GM23338 (cell line): ENCODE measurements around the gene MAG. TPM values are rescaled to one million over a fixed set of nuclear protein-coding genes. Genes with fewer than 3 reads are reported as not detected.

Experiments
- ATAC-seq: fragments of 200-7000 bp; cut with Tn5 transposase; 3 replicates; pipeline ENCODE4 v1.9.1; 2020
- DNase-seq: peaks from one replicate; pipeline ENCODE4 v3.0.0-alpha.2; 2015; ENCODE audit warnings: low spot score
- H2AFZ ChIP-seq: fragments of 200-600 bp; sonication (generic); 2 replicates; pipeline ENCODE4 v1.8.0; 2016; ENCODE audit warnings: antibody characterized with exemption, mild to moderate bottlenecking, moderate library complexity
- H3F3A ChIP-seq: fragments of 200-600 bp; sonication (generic); replicated peaks from 2 replicates; pipeline ENCODE4 v1.8.0; 2017; ENCODE audit warnings: antibody characterized with exemption, mixed run types, low read depth
- H3K27ac ChIP-seq: fragments of 200-600 bp; sonication (generic); 2 replicates; pipeline ENCODE4 v1.6.1; 2016; ENCODE audit warnings: low read depth
- H3K27me3 ChIP-seq: fragments of 200-600 bp; sonication (generic); 2 replicates; pipeline ENCODE4 v1.8.0; 2016; ENCODE audit warnings: mild to moderate bottlenecking, mixed run types, moderate library complexity; ENCODE audit not compliant: insufficient read depth
- H3K36me3 ChIP-seq: fragments of 200-600 bp; sonication (generic); 2 replicates; pipeline ENCODE4 v1.8.0; 2016; ENCODE audit warnings: mild to moderate bottlenecking; ENCODE audit not compliant: insufficient read depth
- H3K4me1 ChIP-seq: fragments of 200-600 bp; sonication (generic); 2 replicates; pipeline ENCODE4 v1.8.0; 2016; ENCODE audit warnings: mild to moderate bottlenecking, moderate library complexity; ENCODE audit not compliant: insufficient read depth
- H3K4me2 ChIP-seq: fragments of 200-600 bp; sonication (generic); 2 replicates; pipeline ENCODE4 v1.7.1; 2017; ENCODE audit warnings: mixed run types
- H3K4me3 ChIP-seq: fragments of 200-600 bp; sonication (generic); 2 replicates; pipeline ENCODE4 v1.6.1; 2016; ENCODE audit warnings: mixed run types
- H3K79me2 ChIP-seq: fragments of 200-600 bp; sonication (generic); replicated peaks from 2 replicates; pipeline ENCODE4 v1.8.0; 2017; ENCODE audit warnings: mild to moderate bottlenecking; ENCODE audit not compliant: insufficient read depth
- H3K9me2 ChIP-seq: fragments of 200-600 bp; sonication (generic); 2 replicates; pipeline ENCODE4 v1.8.0; 2017; ENCODE audit not compliant: insufficient read depth
- H4K20me1 ChIP-seq: fragments of 200-600 bp; sonication (generic); replicated peaks from 2 replicates; pipeline ENCODE4 v1.8.0; 2017; ENCODE audit warnings: mild to moderate bottlenecking; ENCODE audit not compliant: insufficient read depth
- H3K27ac Mint-ChIP-seq: 2 replicates; pipeline ENCODE4 v1.8.0; 2020; ENCODE audit warnings: inconsistent platforms, mild to moderate bottlenecking, moderate library complexity, mixed read lengths
- H3K27me3 Mint-ChIP-seq: 3 replicates; pipeline ENCODE4 v1.8.0; 2022; ENCODE audit warnings: low read depth, mild to moderate bottlenecking, moderate library complexity, mixed read lengths, inconsistent platforms; ENCODE audit not compliant: insufficient read depth, poor library complexity
- H3K36me3 Mint-ChIP-seq: 3 replicates; pipeline ENCODE4 v1.8.0; 2021; ENCODE audit warnings: low read depth, mild to moderate bottlenecking, inconsistent platforms, moderate library complexity, mixed read lengths
- H3K4me1 Mint-ChIP-seq: 3 replicates; pipeline ENCODE4 v1.8.0; 2020; ENCODE audit warnings: mild to moderate bottlenecking, inconsistent platforms, mixed read lengths
- H3K4me3 Mint-ChIP-seq: 3 replicates; pipeline ENCODE4 v1.8.0; 2021; ENCODE audit warnings: moderate library complexity, mild to moderate bottlenecking, inconsistent platforms, mixed read lengths
- H3K9me3 Mint-ChIP-seq: 3 replicates; pipeline ENCODE4 v1.8.0; 2020; ENCODE audit warnings: moderate library complexity, mild to moderate bottlenecking, inconsistent platforms, mixed read lengths
- CREB1 ChIP-seq: fragments of 250-450 bp; sonication (Bioruptor Pico); IDR thresholded peaks from 2 replicates; pipeline ENCODE4 v1.5.0; 2020; ENCODE audit warnings: low read depth, mild to moderate bottlenecking, moderate library complexity
- ETS1 ChIP-seq: IDR thresholded peaks from 2 replicates; pipeline ENCODE4 v1.6.1; 2016; ENCODE audit warnings: antibody characterized with exemption
- EZH2 ChIP-seq: fragments of 200-600 bp; sonication (generic); IDR thresholded peaks from one replicate; pipeline ENCODE4 v1.8.0; 2017; ENCODE audit warnings: antibody characterized with exemption, mild to moderate bottlenecking, low read depth; ENCODE audit not compliant: unreplicated experiment
- EZH2phosphoT487 ChIP-seq: fragments of 200-600 bp; sonication (generic); IDR thresholded peaks from one replicate; pipeline ENCODE4 v1.8.1; 2018; ENCODE audit warnings: antibody characterized with exemption; ENCODE audit not compliant: unreplicated experiment
- JUNB ChIP-seq: IDR thresholded peaks from one replicate; pipeline ENCODE4 v1.6.1; 2016; ENCODE audit warnings: antibody characterized with exemption; ENCODE audit not compliant: unreplicated experiment
- NANOG ChIP-seq: IDR thresholded peaks from 2 replicates; pipeline ENCODE4 v1.6.1; 2016; ENCODE audit warnings: antibody characterized with exemption, borderline replicate concordance
- POLR2AphosphoS5 ChIP-seq: IDR thresholded peaks from 2 replicates; pipeline ENCODE4 v1.6.1; 2016; ENCODE audit warnings: antibody characterized with exemption, low read depth
- STAT1 ChIP-seq: IDR thresholded peaks from one replicate; pipeline ENCODE4 v1.6.1; 2016; ENCODE audit warnings: antibody characterized with exemption; ENCODE audit not compliant: unreplicated experiment
- ZNF114 ChIP-seq: fragments of 250-450 bp; sonication (Bioruptor Pico); IDR thresholded peaks from 2 replicates; pipeline ENCODE4 v1.5.0; 2020; ENCODE audit warnings: mild to moderate bottlenecking, moderate library complexity
- ZNF331 ChIP-seq: fragments of 250-450 bp; sonication (Bioruptor Pico); IDR thresholded peaks from 2 replicates; pipeline ENCODE4 v1.5.0; 2020; ENCODE audit warnings: low read depth, mild to moderate bottlenecking, moderate library complexity
- polyA plus RNA-seq: library from polyadenylated mRNA; unstranded; fragments of >200 nt; fragmentation: Nextera tagmentation; extraction: Ambion mirVana; gene quantifications from 2 replicates; pipeline ENCODE4 v1.2.1, GENCODE V29; 2016
- total RNA-seq: library from RNA; depleted of rRNA; stranded (reverse); fragments of >200 nt; shearing (Covaris generic); gene quantifications from 2 replicates; pipeline ENCODE4 v1.2.3, GENCODE V29; 2014
- TF ChIP-seq, protein P1 (sequence below): fragments of 250-450 bp; sonication (Bioruptor Pico); IDR thresholded peaks from 2 replicates; pipeline ENCODE4 v1.5.0; 2020; ENCODE audit warnings: mild to moderate bottlenecking, moderate library complexity
- TF ChIP-seq, protein P2 (sequence below): IDR thresholded peaks from one replicate; pipeline ENCODE4 v1.6.1; 2018; ENCODE audit warnings: antibody characterized with exemption; ENCODE audit not compliant: unreplicated experiment
- TF ChIP-seq, protein P3 (sequence below), 2 experiments: fragments of 200-600 bp in 1 of 2; sonication (generic) in 1 of 2; conservative IDR thresholded peaks; 2 replicates each; pipeline versions ENCODE4 v1.5.1 to v1.6.1; 2016 to 2017; ENCODE audit warnings: antibody characterized with exemption in 2 of 2, low read depth in 2 of 2, mild to moderate bottlenecking in 2 of 2, moderate library complexity in 1 of 2

The MAG gene
- total and polyA plus RNA-seq, 2 experiments from 2014 or later: 0.61 to 1.3 TPM

DNA sequence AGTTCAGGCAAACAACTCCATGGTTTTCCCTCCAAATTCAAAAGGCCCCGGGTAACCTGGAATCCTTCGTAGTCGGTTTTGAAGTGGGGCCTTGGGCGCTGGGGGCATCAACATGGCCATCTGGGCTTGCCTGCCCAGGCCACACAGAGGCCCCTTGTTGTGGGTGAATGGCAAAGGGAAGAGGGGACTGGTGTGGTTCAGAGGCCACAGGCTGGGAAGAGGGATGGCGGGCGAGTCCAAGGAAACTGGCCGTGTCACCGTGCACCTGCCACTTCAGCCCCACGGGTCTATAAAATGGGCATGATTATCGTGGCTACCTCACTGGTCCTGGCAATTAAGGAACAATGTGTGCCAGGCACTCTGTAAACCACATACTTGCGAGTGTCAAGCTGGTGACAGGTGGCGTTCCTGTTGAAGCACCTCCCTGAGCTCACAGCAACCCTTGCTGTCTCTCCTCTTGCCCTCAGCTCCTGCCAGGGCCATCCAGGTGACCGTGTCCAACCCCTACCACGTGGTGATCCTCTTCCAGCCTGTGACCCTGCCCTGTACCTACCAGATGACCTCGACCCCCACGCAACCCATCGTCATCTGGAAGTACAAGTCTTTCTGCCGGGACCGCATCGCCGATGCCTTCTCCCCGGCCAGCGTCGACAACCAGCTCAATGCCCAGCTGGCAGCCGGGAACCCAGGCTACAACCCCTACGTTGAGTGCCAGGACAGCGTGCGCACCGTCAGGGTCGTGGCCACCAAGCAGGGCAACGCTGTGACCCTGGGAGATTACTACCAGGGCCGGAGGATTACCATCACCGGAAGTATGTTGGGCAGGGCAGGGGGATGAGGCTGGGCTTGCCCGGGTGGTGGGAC is 41.9 kb upstream of the MAG start:
- Mint-ChIP-seq H3K4me1 (peaks cover 35% of the 10 kb centered on the region), H3K4me3 (peak overlapping the region; percentile 95), H3K27ac (0 out of 2 replicates have a peak overlapping the region, but pooled peaks have one; percentile 61), H3K27me3 (peaks cover 25% of the 10 kb centered on the region), H3K9me3 (peaks cover 4% of the 10 kb centered on the region; the same call in 1 of the 3 replicates), H3K36me3 (peaks cover 63% of the 10 kb centered on the region)
- H3K9me2 ChIP-seq: no peaks in the 10 kb centered on the region
- peaks cover 22% of the 10 kb centered on the region for H3K36me3 ChIP-seq
- peak overlapping the region; percentile 83 for H3K4me3 ChIP-seq
- no peak overlapping the region for H3K27ac ChIP-seq
- H3K27me3 ChIP-seq: no peaks in the 10 kb centered on the region
- no peaks in the 10 kb centered on the region for H3F3A ChIP-seq
- peaks cover 55% of the 10 kb centered on the region for H3K79me2 ChIP-seq
- TF ChIP-seq JUNB (no peak), CREB1 (no peak), NANOG (no peak), ZNF114 (CRISPR knock-in tag) (no peak), STAT1 (no peak), POLR2AphosphoS5 (no peak), EZH2phosphoT487 (no peak), ZNF331 (CRISPR knock-in tag) (no peak), ETS1 (no peak), EZH2 (no peak)
- TF ChIP-seq, protein P1, sequence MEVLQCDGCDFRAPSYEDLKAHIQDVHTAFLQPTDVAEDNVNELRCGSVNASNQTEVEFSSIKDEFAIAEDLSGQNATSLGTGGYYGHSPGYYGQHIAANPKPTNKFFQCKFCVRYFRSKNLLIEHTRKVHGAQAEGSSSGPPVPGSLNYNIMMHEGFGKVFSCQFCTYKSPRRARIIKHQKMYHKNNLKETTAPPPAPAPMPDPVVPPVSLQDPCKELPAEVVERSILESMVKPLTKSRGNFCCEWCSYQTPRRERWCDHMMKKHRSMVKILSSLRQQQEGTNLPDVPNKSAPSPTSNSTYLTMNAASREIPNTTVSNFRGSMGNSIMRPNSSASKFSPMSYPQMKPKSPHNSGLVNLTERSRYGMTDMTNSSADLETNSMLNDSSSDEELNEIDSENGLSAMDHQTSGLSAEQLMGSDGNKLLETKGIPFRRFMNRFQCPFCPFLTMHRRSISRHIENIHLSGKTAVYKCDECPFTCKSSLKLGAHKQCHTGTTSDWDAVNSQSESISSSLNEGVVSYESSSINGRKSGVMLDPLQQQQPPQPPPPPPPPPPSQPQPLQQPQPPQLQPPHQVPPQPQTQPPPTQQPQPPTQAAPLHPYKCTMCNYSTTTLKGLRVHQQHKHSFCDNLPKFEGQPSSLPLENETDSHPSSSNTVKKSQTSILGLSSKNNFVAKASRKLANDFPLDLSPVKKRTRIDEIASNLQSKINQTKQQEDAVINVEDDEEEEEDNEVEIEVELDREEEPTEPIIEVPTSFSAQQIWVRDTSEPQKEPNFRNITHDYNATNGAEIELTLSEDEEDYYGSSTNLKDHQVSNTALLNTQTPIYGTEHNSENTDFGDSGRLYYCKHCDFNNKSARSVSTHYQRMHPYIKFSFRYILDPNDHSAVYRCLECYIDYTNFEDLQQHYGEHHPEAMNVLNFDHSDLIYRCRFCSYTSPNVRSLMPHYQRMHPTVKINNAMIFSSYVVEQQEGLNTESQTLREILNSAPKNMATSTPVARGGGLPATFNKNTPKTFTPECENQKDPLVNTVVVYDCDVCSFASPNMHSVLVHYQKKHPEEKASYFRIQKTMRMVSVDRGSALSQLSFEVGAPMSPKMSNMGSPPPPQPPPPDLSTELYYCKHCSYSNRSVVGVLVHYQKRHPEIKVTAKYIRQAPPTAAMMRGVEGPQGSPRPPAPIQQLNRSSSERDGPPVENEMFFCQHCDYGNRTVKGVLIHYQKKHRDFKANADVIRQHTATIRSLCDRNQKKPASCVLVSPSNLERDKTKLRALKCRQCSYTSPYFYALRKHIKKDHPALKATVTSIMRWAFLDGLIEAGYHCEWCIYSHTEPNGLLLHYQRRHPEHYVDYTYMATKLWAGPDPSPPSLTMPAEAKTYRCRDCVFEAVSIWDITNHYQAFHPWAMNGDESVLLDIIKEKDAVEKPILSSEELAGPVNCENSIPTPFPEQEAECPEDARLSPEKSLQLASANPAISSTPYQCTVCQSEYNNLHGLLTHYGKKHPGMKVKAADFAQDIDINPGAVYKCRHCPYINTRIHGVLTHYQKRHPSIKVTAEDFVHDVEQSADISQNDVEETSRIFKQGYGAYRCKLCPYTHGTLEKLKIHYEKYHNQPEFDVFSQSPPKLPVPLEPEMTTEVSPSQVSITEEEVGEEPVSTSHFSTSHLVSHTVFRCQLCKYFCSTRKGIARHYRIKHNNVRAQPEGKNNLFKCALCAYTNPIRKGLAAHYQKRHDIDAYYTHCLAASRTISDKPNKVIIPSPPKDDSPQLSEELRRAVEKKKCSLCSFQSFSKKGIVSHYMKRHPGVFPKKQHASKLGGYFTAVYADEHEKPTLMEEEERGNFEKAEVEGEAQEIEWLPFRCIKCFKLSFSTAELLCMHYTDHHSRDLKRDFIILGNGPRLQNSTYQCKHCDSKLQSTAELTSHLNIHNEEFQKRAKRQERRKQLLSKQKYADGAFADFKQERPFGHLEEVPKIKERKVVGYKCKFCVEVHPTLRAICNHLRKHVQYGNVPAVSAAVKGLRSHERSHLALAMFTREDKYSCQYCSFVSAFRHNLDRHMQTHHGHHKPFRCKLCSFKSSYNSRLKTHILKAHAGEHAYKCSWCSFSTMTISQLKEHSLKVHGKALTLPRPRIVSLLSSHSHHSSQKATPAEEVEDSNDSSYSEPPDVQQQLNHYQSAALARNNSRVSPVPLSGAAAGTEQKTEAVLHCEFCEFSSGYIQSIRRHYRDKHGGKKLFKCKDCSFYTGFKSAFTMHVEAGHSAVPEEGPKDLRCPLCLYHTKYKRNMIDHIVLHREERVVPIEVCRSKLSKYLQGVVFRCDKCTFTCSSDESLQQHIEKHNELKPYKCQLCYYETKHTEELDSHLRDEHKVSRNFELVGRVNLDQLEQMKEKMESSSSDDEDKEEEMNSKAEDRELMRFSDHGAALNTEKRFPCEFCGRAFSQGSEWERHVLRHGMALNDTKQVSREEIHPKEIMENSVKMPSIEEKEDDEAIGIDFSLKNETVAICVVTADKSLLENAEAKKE (CRISPR knock-in tag): no peak
- TF ChIP-seq, protein P2, sequence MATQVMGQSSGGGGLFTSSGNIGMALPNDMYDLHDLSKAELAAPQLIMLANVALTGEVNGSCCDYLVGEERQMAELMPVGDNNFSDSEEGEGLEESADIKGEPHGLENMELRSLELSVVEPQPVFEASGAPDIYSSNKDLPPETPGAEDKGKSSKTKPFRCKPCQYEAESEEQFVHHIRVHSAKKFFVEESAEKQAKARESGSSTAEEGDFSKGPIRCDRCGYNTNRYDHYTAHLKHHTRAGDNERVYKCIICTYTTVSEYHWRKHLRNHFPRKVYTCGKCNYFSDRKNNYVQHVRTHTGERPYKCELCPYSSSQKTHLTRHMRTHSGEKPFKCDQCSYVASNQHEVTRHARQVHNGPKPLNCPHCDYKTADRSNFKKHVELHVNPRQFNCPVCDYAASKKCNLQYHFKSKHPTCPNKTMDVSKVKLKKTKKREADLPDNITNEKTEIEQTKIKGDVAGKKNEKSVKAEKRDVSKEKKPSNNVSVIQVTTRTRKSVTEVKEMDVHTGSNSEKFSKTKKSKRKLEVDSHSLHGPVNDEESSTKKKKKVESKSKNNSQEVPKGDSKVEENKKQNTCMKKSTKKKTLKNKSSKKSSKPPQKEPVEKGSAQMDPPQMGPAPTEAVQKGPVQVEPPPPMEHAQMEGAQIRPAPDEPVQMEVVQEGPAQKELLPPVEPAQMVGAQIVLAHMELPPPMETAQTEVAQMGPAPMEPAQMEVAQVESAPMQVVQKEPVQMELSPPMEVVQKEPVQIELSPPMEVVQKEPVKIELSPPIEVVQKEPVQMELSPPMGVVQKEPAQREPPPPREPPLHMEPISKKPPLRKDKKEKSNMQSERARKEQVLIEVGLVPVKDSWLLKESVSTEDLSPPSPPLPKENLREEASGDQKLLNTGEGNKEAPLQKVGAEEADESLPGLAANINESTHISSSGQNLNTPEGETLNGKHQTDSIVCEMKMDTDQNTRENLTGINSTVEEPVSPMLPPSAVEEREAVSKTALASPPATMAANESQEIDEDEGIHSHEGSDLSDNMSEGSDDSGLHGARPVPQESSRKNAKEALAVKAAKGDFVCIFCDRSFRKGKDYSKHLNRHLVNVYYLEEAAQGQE: no peak
- TF ChIP-seq, protein P3, sequence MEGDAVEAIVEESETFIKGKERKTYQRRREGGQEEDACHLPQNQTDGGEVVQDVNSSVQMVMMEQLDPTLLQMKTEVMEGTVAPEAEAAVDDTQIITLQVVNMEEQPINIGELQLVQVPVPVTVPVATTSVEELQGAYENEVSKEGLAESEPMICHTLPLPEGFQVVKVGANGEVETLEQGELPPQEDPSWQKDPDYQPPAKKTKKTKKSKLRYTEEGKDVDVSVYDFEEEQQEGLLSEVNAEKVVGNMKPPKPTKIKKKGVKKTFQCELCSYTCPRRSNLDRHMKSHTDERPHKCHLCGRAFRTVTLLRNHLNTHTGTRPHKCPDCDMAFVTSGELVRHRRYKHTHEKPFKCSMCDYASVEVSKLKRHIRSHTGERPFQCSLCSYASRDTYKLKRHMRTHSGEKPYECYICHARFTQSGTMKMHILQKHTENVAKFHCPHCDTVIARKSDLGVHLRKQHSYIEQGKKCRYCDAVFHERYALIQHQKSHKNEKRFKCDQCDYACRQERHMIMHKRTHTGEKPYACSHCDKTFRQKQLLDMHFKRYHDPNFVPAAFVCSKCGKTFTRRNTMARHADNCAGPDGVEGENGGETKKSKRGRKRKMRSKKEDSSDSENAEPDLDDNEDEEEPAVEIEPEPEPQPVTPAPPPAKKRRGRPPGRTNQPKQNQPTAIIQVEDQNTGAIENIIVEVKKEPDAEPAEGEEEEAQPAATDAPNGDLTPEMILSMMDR (conservative IDR thresholded peaks at IDR 0.05; ENCODE audit: low read depth in 2 of 2): no peak
- peaks cover 40% of the 10 kb centered on the region for H4K20me1 ChIP-seq
- peak overlapping the region; percentile 93 for H3K4me2 ChIP-seq
- ATAC-seq: no peak
- no peak overlapping the region for H2AFZ ChIP-seq
- H3K4me1 ChIP-seq: peaks cover 12% of the 10 kb centered on the region
- no peak for DNase-seq
